Testis (tissue), 3 donors: ENCODE data around the gene RNF135. TPM values are rescaled to one million over a fixed set of nuclear protein-coding genes. Genes with fewer than 3 reads are reported as not detected.
A peak's percentile ranks its signal among the peaks of the same experiment; 100 is the strongest.
"Not testable (repeated sequence)": the region's sequence is repeated elsewhere in the genome, so short reads cannot be mapped to it uniquely, and the experiment has no call there.

Experiments used
- DNase-seq: peaks from one replicate; pipeline ENCODE4 v3.0.0-alpha.2; 2019
- H3K27ac ChIP-seq, 2 donors: fragments of 200-600 bp; sonication (generic); one replicate each; pipeline ENCODE4 v1.5.1; 2019
- H3K27me3 ChIP-seq: fragments of 200-600 bp; sonication (generic); one replicate; pipeline ENCODE4 v1.5.1; 2019
- H3K36me3 ChIP-seq: fragments of 200-600 bp; sonication (generic); one replicate; pipeline ENCODE4 v1.5.1; 2017; ENCODE audit warnings: low read depth; ENCODE audit errors: missing control alignments
- H3K4me1 ChIP-seq: fragments of 200-600 bp; sonication (generic); one replicate; pipeline ENCODE4 v1.5.1; 2019
- H3K4me3 ChIP-seq, 2 donors: fragments of 200-600 bp; sonication (generic); one replicate each; pipeline ENCODE4 v1.5.1; 2017 to 2019
- H3K9me3 ChIP-seq: fragments of 200-600 bp; sonication (generic); one replicate; pipeline ENCODE4 v1.5.1; 2017
- CTCF ChIP-seq, 3 experiments: fragments of 450-650 bp in 2 of 3; fragments of 200-600 bp in 1 of 3; sonication (generic) in 1 of 3; IDR thresholded peaks; one replicate each; pipeline ENCODE4 v1.5.1; 2016 to 2019; ENCODE audit warnings: antibody characterized with exemption in 3 of 3, mild to moderate bottlenecking in 2 of 3, moderate library complexity in 1 of 3
- POLR2A ChIP-seq: fragments of 450-650 bp; IDR thresholded peaks from one replicate; pipeline ENCODE4 v1.6.1; 2017; ENCODE audit warnings: antibody characterized with exemption, mild to moderate bottlenecking, moderate library complexity
- WGBS, 2 donors: methylation state at CpG; one replicate each; pipeline ENCODE4 v1.1.5; 2018; 5-methylcytosine and 5-hydroxymethylcytosine counted together
- intact Hi-C: fragments of 100-400 bp; cut with DNase I; formaldehyde crosslinking; loops from one replicate; pipeline ENCODE4 v1.15.1; 2023; ENCODE audit warnings: low total_unique reads
- polyA plus RNA-seq: library from polyadenylated mRNA; stranded (reverse); fragments of 350-450 nt; fragmentation: Illumina TruSeq; extraction: RNeasy Lipid Tissue Mini Kit (QIAGEN cat#74804); gene quantifications from one replicate; pipeline ENCODE4 v1.2.3, GENCODE V29; 2014; ENCODE audit warnings: low read depth, low replicate concordance; ENCODE audit not compliant: insufficient read depth
- total RNA-seq, 2 donors: library from RNA; depleted of rRNA; stranded (reverse); fragments of >200 nt; gene quantifications; one replicate each; pipeline ENCODE4 v1.2.3, GENCODE V29; 2016

The RNF135 gene
- total and polyA plus RNA-seq, 3 donors from 2014 or later: 12.9 to 24.2 (median 20.6) TPM

GRCh38 chr17:31003225-31003866 lies 32.5 kb downstream of the RNF135 start:
- intact Hi-C loops: loop anchor here (10.0 kb wide), 1 partner anchor 211 kb away; no protein-coding TSS in a partner anchor
- H3K36me3 ChIP-seq: no peaks in the 10 kb centered on the region
- no peak overlapping the region for H3K4me3 ChIP-seq
- H3K27me3 ChIP-seq: no peaks in the 10 kb centered on the region
- TF ChIP-seq POLR2A: no peak
- TF ChIP-seq CTCF (IDR thresholded peaks at IDR 0.05): no peak
- no peak overlapping the region for H3K27ac ChIP-seq
- H3K9me3 ChIP-seq: no peaks in the 10 kb centered on the region
- no peak for DNase-seq
- peaks cover 7% of the 10 kb centered on the region for H3K4me1 ChIP-seq
- 98% methylated on average over 5 of the region's 5 CpGs for whole genome bisulfite sequencing, 2 donors

DNA sequence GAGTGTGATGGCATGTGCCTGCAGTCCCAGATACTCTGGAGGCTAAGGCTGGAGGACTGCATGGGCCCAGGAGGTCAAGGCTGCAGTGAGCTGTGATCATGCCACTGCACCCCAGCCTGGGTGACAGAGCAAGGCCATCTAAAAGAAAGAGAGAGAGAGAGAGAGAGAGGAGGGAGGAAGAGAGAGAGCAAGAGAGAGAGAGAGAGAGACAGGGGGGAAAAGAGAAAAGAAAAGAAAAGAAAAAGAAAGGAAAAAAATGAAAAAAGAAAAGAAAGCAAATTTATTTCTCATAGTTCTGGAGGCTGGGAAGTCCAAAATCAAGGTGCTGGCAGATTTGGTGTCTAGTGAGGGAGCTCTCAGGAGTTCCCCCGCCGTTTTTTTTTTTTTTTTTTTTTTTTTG lies 33.3 kb downstream of the RNF135 start:
- peaks cover 7% of the 10 kb centered on the region for H3K4me1 ChIP-seq

DNA sequence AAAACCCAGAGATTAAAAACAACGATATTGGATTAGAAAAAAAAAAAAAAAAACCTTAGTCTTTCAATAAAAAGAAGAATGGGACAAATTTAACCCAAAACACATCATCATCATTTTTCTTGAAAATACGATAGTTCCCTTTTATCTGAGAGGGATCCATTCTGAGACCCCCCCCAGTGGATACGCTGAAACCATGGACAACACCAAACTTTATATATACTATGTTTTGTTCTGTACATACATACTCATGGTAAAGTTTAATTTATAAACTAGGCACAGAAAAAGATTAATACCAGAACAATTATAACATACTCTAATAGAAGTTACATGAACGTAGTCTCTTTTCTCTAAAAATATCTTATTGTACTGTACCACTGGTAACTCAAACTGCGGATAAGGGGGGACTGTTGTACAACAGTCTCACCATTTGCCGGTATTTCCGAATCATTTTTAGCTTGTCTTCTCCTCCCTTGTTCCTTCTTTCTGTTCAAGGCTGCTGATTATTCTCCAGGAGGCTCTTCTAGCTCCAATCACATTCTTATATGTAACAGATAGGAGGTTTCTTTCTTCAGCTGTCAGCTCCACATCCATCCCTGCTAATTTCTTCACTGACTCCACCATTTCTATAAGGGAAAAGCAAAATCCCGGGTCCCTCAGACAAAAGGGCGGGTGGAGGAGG lies 37.0 kb downstream of the RNF135 start:
- Histone ChIP-seq H3K27me3 (no peaks in the 10 kb centered on the region), H3K4me1 (peaks cover 7% of the 10 kb centered on the region), H3K9me3 (no peaks in the 10 kb centered on the region), H3K4me3 (peak overlapping the region; percentile 71 to 78), H3K36me3 (no peaks in the 10 kb centered on the region), H3K27ac (peak overlapping the region; percentile 86 to 89)
- no peak for DNase-seq
- TF ChIP-seq CTCF (IDR thresholded peaks at IDR 0.05) (no peak), POLR2A (no peak)
- intact Hi-C loops: loop anchor here (10.0 kb wide), 1 partner anchor 207 kb away; no protein-coding TSS in a partner anchor
- 36 to 49% methylated on average over 9 of the region's 9 CpGs for WGBS, 2 donors

More for the DNA sequence above, 33.3 kb downstream of the RNF135 start:
- intact Hi-C loops: loop anchor here (10.0 kb wide), 1 partner anchor 211 kb away; no protein-coding TSS in a partner anchor
- Histone ChIP-seq H3K36me3 (no peaks in the 10 kb centered on the region), H3K27ac (no peak overlapping the region), H3K4me3 (no peak overlapping the region), H3K27me3 (no peaks in the 10 kb centered on the region), H3K9me3 (no peaks in the 10 kb centered on the region)
- DNase-seq: no peak
- TF ChIP-seq POLR2A: no peak
- TF ChIP-seq CTCF (IDR thresholded peaks at IDR 0.05): no peak
- 70 to 94% methylated on average over 2 of the region's 2 CpGs for WGBS, 2 donors

DNA sequence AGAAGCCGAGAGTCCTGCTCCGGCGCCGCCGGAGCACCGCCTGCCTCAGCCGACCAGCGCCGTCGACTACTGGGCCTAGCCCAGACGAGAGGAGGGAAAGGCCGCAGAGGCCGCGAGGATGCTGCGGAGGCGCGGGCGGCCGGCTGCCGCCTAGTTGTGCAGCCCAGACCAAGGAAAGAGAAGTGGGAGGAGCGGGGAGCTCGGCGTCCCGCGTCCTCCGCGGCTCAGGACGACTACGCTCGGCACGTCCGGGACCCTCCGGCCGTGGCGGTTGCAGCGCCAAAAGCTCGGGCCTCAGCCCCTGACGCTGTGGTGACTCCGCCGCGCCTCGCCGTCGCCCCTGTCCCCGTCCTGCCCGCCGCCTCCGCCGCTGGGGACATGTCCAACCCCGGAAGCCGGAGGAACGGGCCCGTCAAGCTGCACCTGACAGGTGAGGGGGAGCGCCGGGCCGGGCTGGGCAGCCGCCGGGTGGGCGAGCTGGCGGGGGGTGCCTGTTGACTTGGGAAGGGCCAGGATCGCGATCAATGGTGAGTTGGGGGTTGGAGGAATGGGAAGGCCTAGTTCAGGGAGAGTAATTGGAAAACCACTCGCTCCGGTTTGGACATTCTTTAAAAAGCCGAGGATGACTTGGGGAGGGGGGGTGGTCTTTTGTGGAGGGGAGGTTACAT lies 37.7 kb downstream of the RNF135 start:
- TF ChIP-seq CTCF (IDR thresholded peaks at IDR 0.05): no peak
- no peak for TF ChIP-seq POLR2A
- no peaks in the 10 kb centered on the region for H3K27me3 ChIP-seq
- H3K4me3 ChIP-seq: peak overlapping the region; percentile 71 to 78
- intact Hi-C loops: loop anchor here (10.0 kb wide), 1 partner anchor 206 kb away; no protein-coding TSS in a partner anchor
- peaks cover 7% of the 10 kb centered on the region for H3K4me1 ChIP-seq
- whole genome bisulfite sequencing, 2 donors: 0 to 6% methylated on average over 6 to 46 of the region's 65 CpGs
- H3K9me3 ChIP-seq: no peaks in the 10 kb centered on the region
- peak overlapping the region; percentile 86 to 89 for H3K27ac ChIP-seq
- no peaks in the 10 kb centered on the region for H3K36me3 ChIP-seq
- DNase-seq: peak; percentile 43

DNA sequence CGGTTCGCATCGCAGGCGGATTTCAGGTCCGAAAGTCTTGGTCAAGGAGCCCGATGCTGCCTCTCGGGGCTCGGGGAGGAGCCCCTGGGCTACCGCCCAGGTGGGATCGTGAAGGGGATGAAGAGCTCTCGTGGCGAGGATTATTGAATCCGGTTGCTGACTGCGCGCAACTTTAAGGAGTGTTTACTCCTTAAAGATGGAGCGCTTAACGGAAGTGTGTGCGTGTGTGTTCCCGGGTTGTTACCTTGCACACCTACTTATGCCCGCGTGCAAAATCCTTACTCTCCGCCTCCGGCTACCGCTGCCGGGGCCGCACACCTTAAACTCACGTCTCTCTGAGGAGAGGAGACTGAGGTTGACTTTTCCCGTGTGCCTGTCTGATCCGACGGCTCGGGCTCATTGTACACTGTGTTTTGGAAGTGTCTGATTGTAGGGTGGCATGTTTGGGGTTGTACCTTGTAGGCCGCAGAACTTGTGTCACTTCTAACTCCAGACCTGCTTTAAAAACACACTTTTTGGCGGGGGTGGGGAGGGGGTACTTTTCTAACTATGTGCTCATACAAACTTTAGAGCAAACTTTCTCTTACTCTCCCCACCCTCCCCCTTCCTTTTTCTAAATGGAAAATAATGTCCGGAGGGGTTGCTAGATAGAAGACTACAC lies 38.3 kb downstream of the RNF135 start:
- not testable (repeated sequence) for H3K4me1 ChIP-seq, H3K9me3 ChIP-seq, H3K36me3 ChIP-seq, H3K27me3 ChIP-seq
- H3K27ac ChIP-seq: peak overlapping the region; percentile 86 to 89
- WGBS, 2 donors: 2 to 10% methylated on average over 17 to 32 of the region's 34 CpGs
- H3K4me3 ChIP-seq: peak overlapping the region; percentile 71 to 78
- peak; percentile 20 for DNase-seq
- intact Hi-C loops: loop anchor here (10.0 kb wide), 1 partner anchor 206 kb away; no protein-coding TSS in a partner anchor

DNA sequence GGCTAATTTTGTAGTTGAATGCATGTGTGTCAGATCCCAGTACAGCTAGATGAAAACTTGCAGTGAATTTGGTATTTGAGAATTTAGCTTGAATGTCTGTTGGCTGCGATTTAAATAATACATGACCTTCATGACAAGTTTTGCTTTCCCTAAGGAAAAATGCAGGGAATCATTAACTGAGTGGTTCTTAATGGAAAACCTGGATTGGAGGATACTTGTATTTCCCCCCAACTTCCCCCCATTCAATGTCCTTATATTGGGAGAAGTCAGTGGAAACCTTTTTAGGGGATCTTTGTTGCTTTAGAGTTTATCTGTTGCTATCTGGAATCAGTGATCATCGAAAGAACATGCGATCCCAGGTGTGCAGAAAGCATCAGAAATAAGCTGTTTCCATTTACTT lies 39.2 kb downstream of the RNF135 start:
- H3K27ac ChIP-seq, H3K27me3 ChIP-seq, H3K9me3 ChIP-seq, DNase-seq, H3K4me3 ChIP-seq, H3K4me1 ChIP-seq, H3K36me3 ChIP-seq, intact Hi-C loops: not testable (repeated sequence)
- WGBS, 2 donors: 34 to 42% methylated on average over 2 to 3 of the region's 3 CpGs
